GM12865 (cell line): Measurements from ENCODE around the gene DNAJC5.
"Not testable (repeated sequence)": the region's sequence is repeated elsewhere in the genome, so short reads cannot be mapped to it uniquely, and the experiment has no call there.

Experiments used
- DNase-seq: peaks from one replicate; pipeline ENCODE4 v3.0.0; 2010; ENCODE audit warnings: low read depth
- H3K4me3 ChIP-seq: 2 replicates; pipeline ENCODE4 v1.5.1; 2011; ENCODE audit warnings: mild to moderate bottlenecking, low read depth, low read length, control low read depth
- CTCF ChIP-seq: IDR thresholded peaks from 2 replicates; pipeline ENCODE4 v1.5.1; 2011; ENCODE audit warnings: low read length, control low read depth, low read depth, inconsistent platforms; ENCODE audit not compliant: insufficient read depth; ENCODE audit errors: missing control alignments

DNAJC5 gene

GRCh38 chr20:63959699-63960075, 64.8 kb downstream of the DNAJC5 start:
- no peak for TF ChIP-seq CTCF
- no peak for DNase-seq
- H3K4me3 ChIP-seq = no peak overlapping the region

GRCh38 chr20:63960654-63961621, 66.0 kb downstream of the DNAJC5 start:
- DNase-seq, H3K4me3 ChIP-seq: not testable (repeated sequence)

- DNase-seq = no peak
- no peak for TF ChIP-seq CTCF
- no peak overlapping the region for H3K4me3 ChIP-seq
Measured at GRCh38 chr20:63961664-63962425, 66.9 kb downstream of the DNAJC5 start.

- TF ChIP-seq CTCF = no peak
- H3K4me3 ChIP-seq = no peak overlapping the region
- no peak for DNase-seq
Measured at GRCh38 chr20:63962426-63963347, 67.8 kb downstream of the DNAJC5 start.

- H3K4me3 ChIP-seq = no peak overlapping the region
- no peak for TF ChIP-seq CTCF
- no peak for DNase-seq
Measured at GRCh38 chr20:63963348-63963741, 68.4 kb downstream of the DNAJC5 start.

GRCh38 chr20:63963784-63964301, 68.9 kb downstream of the DNAJC5 start:
- DNase-seq = no peak
- H3K4me3 ChIP-seq = no peak overlapping the region
- no peak for TF ChIP-seq CTCF
